Measurements from ENCODE around the gene P3H4. TPM values are rescaled to one million over a fixed set of nuclear protein-coding genes. Genes with fewer than 3 reads are reported as not detected.
"Not testable (repeated sequence)": the region's sequence is repeated elsewhere in the genome, so short reads cannot be mapped to it uniquely, and the experiment has no call there.

Gene P3H4
- total and polyA plus RNA-seq, 11 donors, result 2.2 to 10.1 (median 5.3) TPM

- H3K27me3 ChIP-seq, result no peaks in the 10 kb centered on the region
- 72 to 84% (median 75%) methylated on average over 4 of the region's 4 CpGs for WGBS, 4 donors
- ATAC-seq (no peak), DNase-seq (no peak)
- peaks cover 0 to 21% (median 7%) of the 10 kb centered on the region in 12 donors for H3K4me1 ChIP-seq
- TF ChIP-seq POLR2A (IDR thresholded peaks at IDR 0.05), result no peak
- TF ChIP-seq, protein P1, sequence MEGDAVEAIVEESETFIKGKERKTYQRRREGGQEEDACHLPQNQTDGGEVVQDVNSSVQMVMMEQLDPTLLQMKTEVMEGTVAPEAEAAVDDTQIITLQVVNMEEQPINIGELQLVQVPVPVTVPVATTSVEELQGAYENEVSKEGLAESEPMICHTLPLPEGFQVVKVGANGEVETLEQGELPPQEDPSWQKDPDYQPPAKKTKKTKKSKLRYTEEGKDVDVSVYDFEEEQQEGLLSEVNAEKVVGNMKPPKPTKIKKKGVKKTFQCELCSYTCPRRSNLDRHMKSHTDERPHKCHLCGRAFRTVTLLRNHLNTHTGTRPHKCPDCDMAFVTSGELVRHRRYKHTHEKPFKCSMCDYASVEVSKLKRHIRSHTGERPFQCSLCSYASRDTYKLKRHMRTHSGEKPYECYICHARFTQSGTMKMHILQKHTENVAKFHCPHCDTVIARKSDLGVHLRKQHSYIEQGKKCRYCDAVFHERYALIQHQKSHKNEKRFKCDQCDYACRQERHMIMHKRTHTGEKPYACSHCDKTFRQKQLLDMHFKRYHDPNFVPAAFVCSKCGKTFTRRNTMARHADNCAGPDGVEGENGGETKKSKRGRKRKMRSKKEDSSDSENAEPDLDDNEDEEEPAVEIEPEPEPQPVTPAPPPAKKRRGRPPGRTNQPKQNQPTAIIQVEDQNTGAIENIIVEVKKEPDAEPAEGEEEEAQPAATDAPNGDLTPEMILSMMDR (IDR thresholded peaks at IDR 0.05), result no peak
- H3K9me3 ChIP-seq, result no peaks in the 10 kb centered on the region
- no peak overlapping the region for H3K4me3 ChIP-seq
- peak overlapping the region in 3 of 12 donors; percentile 1 to 46 (median 38) for H3K27ac ChIP-seq
- H3K36me3 ChIP-seq, result peaks cover 0 to 46% (median 17%) of the 10 kb centered on the region in 9 donors
- intact Hi-C loops (cut with DNase I), result no loop called here
Observed at GRCh38 chr17:41849251-41849990, 37.7 kb upstream of the P3H4 start.

- ATAC-seq (no peak), DNase-seq (no peak)
- intact Hi-C loops (cut with DNase I), result no loop called here
- H3K4me1 ChIP-seq, result peaks cover 0 to 21% (median 7%) of the 10 kb centered on the region in 12 donors
- H3K4me3 ChIP-seq, result no peak overlapping the region
- H3K27me3 ChIP-seq, result no peaks in the 10 kb centered on the region
- peak overlapping the region in 2 of 12 donors; percentile 1 to 38 for H3K27ac ChIP-seq
- WGBS, 4 donors, result 78 to 82% (median 81%) methylated on average over 4 of the region's 4 CpGs
- H3K9me3 ChIP-seq, result no peaks in the 10 kb centered on the region
- H3K36me3 ChIP-seq, result peaks cover 0 to 39% (median 11%) of the 10 kb centered on the region in 9 donors
- TF ChIP-seq, protein P1 (IDR thresholded peaks at IDR 0.05), result no peak
- no peak for TF ChIP-seq POLR2A (IDR thresholded peaks at IDR 0.05)
Observed at GRCh38 chr17:41848788-41849187, 37.0 kb upstream of the P3H4 start.

GRCh38 chr17:41844971-41845370 lies 33.2 kb upstream of the P3H4 start:
- Histone ChIP-seq H3K27me3 (no peaks in the 10 kb centered on the region), H3K9me3 (no peaks in the 10 kb centered on the region), H3K27ac (no peak overlapping the region), H3K4me3 (no peak overlapping the region), H3K4me1 (peaks cover 0 to 9% (median under 1%) of the 10 kb centered on the region in 12 donors), H3K36me3 (peaks cover 0 to 9% (median 0%) of the 10 kb centered on the region in 9 donors)
- intact Hi-C loops (cut with DNase I), result no loop called here
- WGBS, 4 donors, result 89 to 96% (median 94%) methylated on average over 6 of the region's 6 CpGs
- DNase-seq, result no peak
- no peak for ATAC-seq
- no peak for TF ChIP-seq POLR2A (IDR thresholded peaks at IDR 0.05)
- TF ChIP-seq, protein P1 (IDR thresholded peaks at IDR 0.05), result no peak

DNA sequence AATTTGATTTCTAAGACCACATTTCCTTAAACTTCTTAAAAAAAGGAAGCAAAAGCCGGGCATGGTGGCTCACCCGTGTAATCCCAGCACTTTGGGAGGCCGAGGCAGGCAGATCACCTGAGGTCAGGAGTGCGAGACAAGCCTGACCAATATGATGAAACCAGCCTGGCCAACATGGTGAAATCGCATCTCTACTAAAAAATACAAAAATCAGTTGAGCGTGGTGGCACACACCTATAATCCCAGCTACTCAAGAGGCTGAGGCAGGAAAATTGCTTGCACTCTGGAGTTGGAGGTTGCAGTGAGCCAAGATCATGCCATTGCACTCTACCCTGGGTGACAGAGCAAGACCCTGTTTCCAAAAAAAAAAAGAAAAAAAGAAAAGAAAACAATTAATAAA lies 29.0 kb upstream of the P3H4 start:
- WGBS, 4 donors, result 87 to 95% (median 91%) methylated on average over 6 of the region's 6 CpGs
- H3K36me3 ChIP-seq; H3K9me3 ChIP-seq; intact Hi-C loops (cut with DNase I); DNase-seq; H3K4me3 ChIP-seq; H3K4me1 ChIP-seq; ATAC-seq; H3K27ac ChIP-seq; H3K27me3 ChIP-seq: not testable (repeated sequence)

- H3K4me3 ChIP-seq; H3K9me3 ChIP-seq; H3K27me3 ChIP-seq; intact Hi-C loops (cut with DNase I); H3K27ac ChIP-seq; ATAC-seq; H3K36me3 ChIP-seq; DNase-seq: not testable (repeated sequence)
- H3K4me1 ChIP-seq, result peaks cover 0 to 17% (median 12%) of the 10 kb centered on the region in 12 donors
- 94 to 98% (median 96%) methylated on average over 2 of the region's 2 CpGs for WGBS, 4 donors
Observed at GRCh38 chr17:41839448-41839847, 27.7 kb upstream of the P3H4 start.
